ENCODE results near the gene MICAL3. TPM values are rescaled to one million over a fixed set of nuclear protein-coding genes. Genes with fewer than 3 reads are reported as not detected.
"Not testable (repeated sequence)": the region's sequence is repeated elsewhere in the genome, so short reads cannot be mapped to it uniquely, and the experiment has no call there.

The MICAL3 gene
- total RNA-seq, 1 donor from 2014 or later: 63.5 TPM

- DNase-seq (ENCODE audit: extremely low read depth, low read depth, low spot score): no peak
These were observed 8.2 kb upstream of the MICAL3 start for GRCh38 chr22:18032455-18033101.

GRCh38 chr22:18031695-18032454 lies 7.5 kb upstream of the MICAL3 start:
- no peak for DNase-seq (ENCODE audit: extremely low read depth, low read depth, low spot score)

GRCh38 chr22:18029686-18030267 lies 5.4 kb upstream of the MICAL3 start:
- no peak for DNase-seq (ENCODE audit: extremely low read depth, low read depth, low spot score)

- DNase-seq (ENCODE audit: extremely low read depth, low read depth, low spot score): no peak
These were observed 4.6 kb upstream of the MICAL3 start for GRCh38 chr22:18028817-18029527.

- DNase-seq (ENCODE audit: extremely low read depth, low read depth, low spot score): not testable (repeated sequence)
These were observed 1.5 kb upstream of the MICAL3 start for GRCh38 chr22:18025898-18026297.

- DNase-seq (ENCODE audit: extremely low read depth, low read depth, low spot score): no peak
These were observed 777 bp upstream of the MICAL3 start for GRCh38 chr22:18024956-18025720.

- no peak for DNase-seq (ENCODE audit: extremely low read depth, low read depth, low spot score)
These were observed 669 bp downstream of the MICAL3 start for GRCh38 chr22:18023509-18024275.

- no peak for DNase-seq (ENCODE audit: extremely low read depth, low read depth, low spot score)
These were observed 1.5 kb downstream of the MICAL3 start for GRCh38 chr22:18022876-18023275.

- no peak for DNase-seq (ENCODE audit: extremely low read depth, low read depth, low spot score)
These were observed 2.9 kb downstream of the MICAL3 start for GRCh38 chr22:18021431-18021830.

GRCh38 chr22:18020743-18021142 lies 3.6 kb downstream of the MICAL3 start:
- not testable (repeated sequence) for DNase-seq (ENCODE audit: extremely low read depth, low read depth, low spot score)

- DNase-seq (ENCODE audit: extremely low read depth, low read depth, low spot score): no peak
These were observed 10.4 kb downstream of the MICAL3 start for GRCh38 chr22:18013947-18014346.

- no peak for DNase-seq (ENCODE audit: extremely low read depth, low read depth, low spot score)
These were observed 10.9 kb downstream of the MICAL3 start for GRCh38 chr22:18013436-18013835.

GRCh38 chr22:18012531-18012930 lies 11.8 kb downstream of the MICAL3 start:
- no peak for DNase-seq (ENCODE audit: extremely low read depth, low read depth, low spot score)

- DNase-seq (ENCODE audit: extremely low read depth, low read depth, low spot score): no peak
These were observed 14.1 kb downstream of the MICAL3 start for GRCh38 chr22:18010266-18010665.

- DNase-seq (ENCODE audit: extremely low read depth, low read depth, low spot score): no peak
These were observed 16.2 kb downstream of the MICAL3 start for GRCh38 chr22:18008136-18008535.

- no peak for DNase-seq (ENCODE audit: extremely low read depth, low read depth, low spot score)
These were observed 19.0 kb downstream of the MICAL3 start for GRCh38 chr22:18005201-18005926.

- DNase-seq (ENCODE audit: extremely low read depth, low read depth, low spot score): not testable (repeated sequence)
These were observed 22.5 kb downstream of the MICAL3 start for GRCh38 chr22:18001894-18002315.

GRCh38 chr22:18001040-18001893 lies 23.1 kb downstream of the MICAL3 start:
- DNase-seq (ENCODE audit: extremely low read depth, low read depth, low spot score): peak; percentile 97

Measured in glomerular endothelial cell (primary cell).